GM12891 (cell line): Measurements from ENCODE around the gene BAK1.

Experiments used
- POLR2A ChIP-seq: IDR thresholded peaks from 2 replicates; pipeline ENCODE4 v1.6.1; 2011; ENCODE audit warnings: low read depth, low read length, control low read depth
- POLR2AphosphoS5 ChIP-seq: IDR thresholded peaks from 2 replicates; pipeline ENCODE4 v1.6.1; 2011; ENCODE audit warnings: low read depth, low read length, control low read depth
- POU2F2 ChIP-seq: IDR thresholded peaks from 2 replicates; pipeline ENCODE4 v1.6.1; 2011; ENCODE audit warnings: low read depth, mild to moderate bottlenecking, control low read depth, low read length, moderate library complexity
- SPI1 ChIP-seq: IDR thresholded peaks from 2 replicates; pipeline ENCODE4 v1.6.1; 2011; ENCODE audit warnings: low read depth, low read length, control low read depth
- TAF1 ChIP-seq: IDR thresholded peaks from 2 replicates; pipeline ENCODE4 v1.6.1; 2011; ENCODE audit warnings: low read depth, low read length, control low read depth

GRCh38 chr6:33613146-33613794, 33.2 kb upstream of the BAK1 start:
- TF ChIP-seq POLR2A (no peak), POLR2AphosphoS5 (no peak), TAF1 (no peak), SPI1 (no peak), POU2F2 (no peak)
